OCI-LY7 (cell line): ENCODE results near the gene TKT.

Source experiments
- CTCF ChIP-seq: fragments of 200-600 bp; sonication (generic); conservative IDR thresholded peaks from 2 replicates; pipeline ENCODE4 v1.5.1; 2014; ENCODE audit warnings: mild to moderate bottlenecking, antibody characterized with exemption, low read length, moderate library complexity, mixed read lengths
- EZH2phosphoT487 ChIP-seq: fragments of 200-600 bp; sonication (generic); IDR thresholded peaks from 2 replicates; pipeline ENCODE4 v1.6.1; 2018; ENCODE audit warnings: low read depth, borderline replicate concordance, mild to moderate bottlenecking, mixed run types, antibody characterized with exemption, low read length, moderate library complexity, mixed read lengths

GRCh38 chr3:53190659-53191058 is 65.2 kb downstream of the TKT start:
- TF ChIP-seq CTCF (no peak), EZH2phosphoT487 (no peak)
